ENCODE data around the gene DOK1.

DOK1 gene

GRCh38 chr2:74573747-74574562 lies 19.4 kb downstream of the DOK1 start:
- H3K4me3 ChIP-seq (ENCODE audit: low read depth, low read length): no peak overlapping the region
- TF ChIP-seq CTCF (IDR thresholded peaks at IDR 0.05; ENCODE audit: borderline replicate concordance, insufficient read depth, low read depth, low read length): no peak

GRCh38 chr2:74575320-74575719 lies 20.8 kb downstream of the DOK1 start:
- no peak overlapping the region for H3K4me3 ChIP-seq (ENCODE audit: low read depth, low read length)
- TF ChIP-seq CTCF (IDR thresholded peaks at IDR 0.05; ENCODE audit: borderline replicate concordance, insufficient read depth, low read depth, low read length): no peak

GRCh38 chr2:74576211-74576862 lies 21.8 kb downstream of the DOK1 start:
- no peak overlapping the region for H3K4me3 ChIP-seq (ENCODE audit: low read depth, low read length)
- TF ChIP-seq CTCF (IDR thresholded peaks at IDR 0.05; ENCODE audit: borderline replicate concordance, insufficient read depth, low read depth, low read length): no peak

- no peak overlapping the region for H3K4me3 ChIP-seq (ENCODE audit: low read depth, low read length)
- TF ChIP-seq CTCF (IDR thresholded peaks at IDR 0.05; ENCODE audit: borderline replicate concordance, insufficient read depth, low read depth, low read length): no peak
Observed at GRCh38 chr2:74576863-74577229, 22.3 kb downstream of the DOK1 start.

GRCh38 chr2:74577448-74577847 lies 22.9 kb downstream of the DOK1 start:
- no peak for TF ChIP-seq CTCF (IDR thresholded peaks at IDR 0.05; ENCODE audit: borderline replicate concordance, insufficient read depth, low read depth, low read length)
- no peak overlapping the region for H3K4me3 ChIP-seq (ENCODE audit: low read depth, low read length)

- H3K4me3 ChIP-seq (ENCODE audit: low read depth, low read length): no peak overlapping the region
- no peak for TF ChIP-seq CTCF (IDR thresholded peaks at IDR 0.05; ENCODE audit: borderline replicate concordance, insufficient read depth, low read depth, low read length)
Observed at GRCh38 chr2:74578408-74578807, 23.9 kb downstream of the DOK1 start.

DNA sequence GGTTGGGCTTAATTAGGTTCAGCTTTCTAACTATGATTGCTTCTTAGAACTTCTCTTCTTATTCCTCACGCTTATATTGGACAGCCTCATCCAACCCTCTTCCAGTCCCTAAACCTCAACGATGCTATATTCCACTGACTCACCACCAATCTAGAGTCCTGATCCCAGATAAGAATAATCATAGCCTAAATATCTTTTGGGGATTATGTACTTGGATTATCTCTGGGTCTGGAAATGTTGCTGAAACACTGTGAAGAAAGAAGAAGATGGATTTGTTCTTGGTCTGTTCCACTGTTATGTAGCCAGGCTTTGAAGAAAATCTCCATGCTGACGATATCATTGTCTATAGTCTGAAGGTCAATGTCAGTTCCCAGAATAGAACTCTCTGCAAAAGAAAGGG lies 26.9 kb downstream of the DOK1 start:
- no peak for TF ChIP-seq CTCF (IDR thresholded peaks at IDR 0.05; ENCODE audit: borderline replicate concordance, insufficient read depth, low read depth, low read length)

More for the DNA sequence above, 26.9 kb downstream of the DOK1 start:
- no peak overlapping the region for H3K4me3 ChIP-seq (ENCODE audit: low read depth, low read length)
